NCI-H524 (cell line): ENCODE data around the gene ARHGAP10.
"Not testable (repeated sequence)": the region's sequence is repeated elsewhere in the genome, so short reads cannot be mapped to it uniquely, and the experiment has no call there.

ENCODE experiments used
- DNase-seq, 2 experiments: peaks; one replicate each; lab custom pipeline; 2025; lab: John Stamatoyannopoulos, UW

ARHGAP10 gene

DNA sequence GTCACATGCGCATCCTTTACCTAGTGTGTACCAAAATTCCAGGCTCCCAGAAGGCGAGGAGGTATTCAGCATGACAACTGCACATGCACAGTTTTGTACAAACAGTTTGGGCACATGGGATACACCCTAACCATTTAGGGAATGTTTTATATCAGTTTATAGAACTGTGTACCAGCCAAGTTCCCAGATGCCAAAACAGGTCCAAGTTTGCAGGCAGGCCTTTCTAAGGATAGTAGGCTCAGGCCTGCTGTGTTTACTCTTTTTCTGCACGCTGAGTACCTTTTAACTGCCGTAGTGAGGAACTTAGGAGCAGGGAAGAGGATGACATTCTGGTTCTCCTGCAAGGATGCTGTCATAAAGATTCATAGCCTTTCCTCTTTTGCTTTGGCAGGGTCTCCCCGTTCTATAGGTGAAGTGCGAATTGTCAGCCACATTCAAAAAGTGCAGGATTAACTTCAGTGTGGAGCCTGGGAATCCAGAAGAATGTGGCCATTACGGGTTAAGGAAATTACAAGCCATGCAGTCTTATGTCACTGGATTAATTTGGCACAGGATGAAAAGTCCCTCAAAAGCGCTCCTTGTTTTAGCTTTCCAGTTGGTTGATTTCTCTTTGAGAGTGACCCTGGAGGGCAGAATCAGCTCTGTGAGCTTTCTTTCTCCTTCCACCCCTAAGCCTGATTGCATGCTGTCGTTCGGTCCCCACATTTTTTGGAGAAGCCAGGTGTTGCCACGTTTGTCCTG is 259.8 kb downstream of the ARHGAP10 start:
- DNase-seq: no peak

DNA sequence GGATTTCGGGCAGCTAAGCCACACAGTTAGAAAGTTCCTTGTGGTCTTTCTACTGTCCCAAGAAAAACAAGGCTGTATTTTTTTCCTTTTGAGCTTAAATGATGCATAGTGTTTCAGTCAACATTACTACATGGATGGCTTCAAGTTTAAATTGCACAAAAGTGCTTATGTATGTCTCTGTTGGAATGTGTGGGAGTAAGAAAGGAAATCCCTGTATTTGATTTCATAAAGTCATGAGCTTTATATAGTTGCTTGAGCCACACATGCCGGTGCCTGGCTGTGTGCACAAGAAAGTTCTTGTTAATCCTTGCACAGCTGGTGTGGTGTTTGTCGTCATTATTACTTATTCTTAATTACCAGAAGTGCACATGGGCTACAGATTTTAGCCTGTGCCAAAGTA is 262.2 kb downstream of the ARHGAP10 start:
- DNase-seq: peak; percentile 44 to 85

DNA sequence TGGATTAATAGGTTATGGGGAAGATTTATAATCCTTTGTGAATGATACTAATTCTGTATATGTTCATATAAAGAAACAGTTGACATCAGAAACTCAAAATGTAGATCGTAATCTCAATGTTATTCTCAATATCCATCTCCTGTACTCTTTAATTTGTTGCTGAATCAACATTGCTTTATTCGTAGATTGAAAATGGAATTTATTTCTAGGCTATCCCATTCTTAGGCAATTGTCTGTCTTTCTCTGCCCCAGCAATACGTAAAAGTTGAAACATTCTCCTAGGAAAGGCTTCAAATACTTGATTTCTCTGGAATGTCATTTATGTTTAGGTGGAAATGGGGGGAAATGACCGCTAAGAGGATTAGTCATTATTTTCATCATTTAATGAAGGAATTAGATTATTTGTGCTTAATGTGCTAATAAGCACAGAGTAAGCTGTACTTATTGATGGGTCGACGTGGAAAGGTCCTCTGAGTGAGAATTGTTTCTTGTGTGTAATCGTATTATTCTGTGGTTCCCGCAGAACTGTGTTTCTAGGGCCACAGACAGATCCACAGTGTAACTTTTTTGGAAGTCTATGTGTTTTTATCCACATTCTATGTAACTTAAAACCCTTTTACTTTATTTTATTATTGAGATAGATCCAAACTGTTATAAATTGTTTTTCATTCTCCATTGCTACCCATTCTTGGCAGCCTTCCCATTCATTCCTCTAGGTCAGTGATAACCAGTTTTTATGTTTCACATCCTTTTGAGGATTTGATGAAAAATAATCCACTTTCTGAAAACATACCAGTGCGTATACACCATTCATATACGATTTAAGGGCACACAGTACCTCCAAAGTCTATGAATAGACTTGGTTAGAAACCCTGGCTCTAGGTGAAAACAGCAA is 262.9 kb downstream of the ARHGAP10 start:
- DNase-seq: peak in 1 of 2 experiments; percentile 1

DNA sequence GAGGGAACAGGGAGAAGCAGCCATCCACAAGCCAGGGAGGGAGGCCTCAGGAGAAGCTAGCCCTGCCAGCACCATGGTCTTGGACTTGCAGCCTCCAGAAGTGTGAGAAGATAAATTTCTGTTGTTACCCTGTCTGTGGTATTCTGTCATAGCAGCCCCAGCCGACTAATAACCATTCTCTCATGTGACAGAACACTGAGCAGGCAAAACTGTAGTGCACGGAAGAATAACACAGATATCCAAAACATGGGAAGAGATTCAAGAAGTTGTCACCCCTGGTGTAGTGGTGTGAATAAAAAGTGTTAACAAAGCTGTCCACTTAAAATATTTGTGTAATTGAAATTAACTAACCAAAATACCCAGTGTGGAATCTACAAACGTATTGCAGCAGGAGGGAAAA is 265.0 kb downstream of the ARHGAP10 start:
- no peak for DNase-seq

DNA sequence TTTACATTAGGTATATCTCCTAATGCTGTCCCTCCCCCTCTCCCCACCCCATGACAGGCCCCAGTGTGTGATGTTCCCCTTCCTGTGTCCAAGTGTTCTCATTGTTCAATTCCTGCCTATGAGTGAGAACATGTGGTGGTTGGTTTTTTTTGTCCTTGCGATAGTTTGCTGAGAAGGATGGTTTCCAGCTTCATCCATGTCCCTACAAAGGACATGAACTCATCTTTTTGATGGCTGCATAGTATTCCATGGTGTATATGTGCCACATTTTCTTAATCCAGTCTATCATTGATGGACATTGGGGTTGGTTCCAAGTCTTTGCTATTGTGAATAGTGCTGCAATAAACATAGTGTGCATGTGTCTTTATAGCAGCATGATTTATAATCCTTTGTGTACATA is 268.1 kb downstream of the ARHGAP10 start:
- DNase-seq: not testable (repeated sequence)

DNA sequence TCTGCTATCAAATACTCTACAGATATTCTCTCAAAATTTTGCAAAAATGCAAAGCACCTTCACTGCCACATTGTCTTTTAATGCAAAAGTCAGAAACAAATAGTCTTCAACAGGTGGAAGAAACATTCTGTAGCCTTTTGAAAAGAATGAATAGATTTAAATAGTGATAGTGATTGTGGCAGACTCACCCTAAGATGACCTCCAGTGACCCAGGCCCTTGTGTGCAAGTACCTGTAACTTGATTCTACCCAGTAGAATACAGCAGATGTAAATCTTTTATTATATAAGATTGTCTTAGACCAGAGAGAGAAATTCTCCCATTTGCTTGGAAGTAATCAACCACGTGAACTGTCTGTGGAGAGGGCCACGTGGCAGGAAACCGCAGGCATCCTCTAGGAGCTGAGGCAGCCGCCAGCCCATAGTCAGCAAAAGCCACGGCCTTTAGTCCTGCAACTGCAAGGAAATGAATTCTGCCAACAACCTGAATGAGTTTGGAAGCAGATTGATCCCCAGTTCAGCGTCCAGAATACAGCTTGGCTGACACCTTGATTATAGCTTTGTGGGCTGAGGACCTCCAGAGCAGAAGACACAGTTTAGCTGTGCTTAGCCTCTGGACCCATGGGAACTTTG is 272.5 kb downstream of the ARHGAP10 start:
- no peak for DNase-seq

DNA sequence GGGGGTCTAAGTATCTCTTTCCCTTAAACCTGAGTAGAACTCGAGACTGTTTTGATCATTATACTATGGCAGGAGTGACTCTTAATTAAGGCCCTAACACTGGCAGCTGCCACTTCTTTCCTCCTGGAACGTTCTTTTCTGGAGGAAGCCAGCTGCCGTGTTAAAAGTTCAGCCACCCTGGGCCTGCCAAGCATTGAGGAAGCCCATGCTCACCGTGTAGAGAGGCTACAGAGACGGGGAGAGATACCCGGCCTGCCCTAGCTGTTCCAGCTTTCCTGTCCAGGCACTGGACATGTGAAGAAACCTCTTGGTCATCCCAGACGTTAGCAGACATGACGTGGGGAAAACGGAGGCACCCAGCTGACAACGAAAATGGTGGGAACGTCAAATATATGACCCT is 274.1 kb downstream of the ARHGAP10 start:
- peak; percentile 43 to 72 for DNase-seq

DNA sequence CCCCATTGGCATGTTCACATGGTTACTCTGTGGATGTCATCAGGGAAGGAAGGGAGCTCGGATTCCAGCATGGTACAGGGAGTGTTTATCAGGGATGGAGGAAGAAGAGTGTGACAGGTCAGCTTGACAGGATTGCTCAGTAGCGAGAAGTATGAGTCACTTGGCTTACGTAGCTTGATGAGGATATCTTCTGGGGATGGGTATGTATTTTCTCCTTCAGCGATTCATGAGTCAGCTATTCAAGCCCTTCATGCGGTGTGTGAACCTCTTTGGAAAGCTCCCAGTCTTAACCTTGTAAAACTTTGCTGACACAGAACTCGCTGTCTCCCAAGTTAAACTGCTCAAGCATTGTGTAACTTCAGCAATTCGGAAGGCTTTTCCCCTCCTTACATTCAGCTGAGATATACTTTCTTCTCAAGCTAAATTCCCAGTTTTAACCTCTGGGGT is 275.4 kb downstream of the ARHGAP10 start:
- DNase-seq: no peak

DNA sequence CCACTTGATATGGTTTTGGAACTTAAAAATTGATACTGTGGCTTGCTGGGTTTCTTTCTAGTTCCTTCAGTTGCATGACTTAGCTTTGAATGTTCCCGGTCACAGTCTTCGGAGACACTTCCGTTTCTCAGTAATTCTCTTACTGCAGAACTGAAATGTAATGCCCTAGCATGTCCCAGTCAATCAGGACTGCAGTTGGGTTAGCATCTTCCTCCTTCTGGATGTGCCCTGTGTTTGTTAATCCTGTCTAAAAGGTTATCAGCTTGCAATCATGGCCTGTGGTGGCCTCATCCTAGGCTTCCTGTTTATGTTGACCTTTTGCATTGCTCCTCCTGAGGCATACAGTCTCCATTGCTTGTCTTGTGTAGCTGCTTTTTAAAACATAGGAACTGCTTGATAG is 275.9 kb downstream of the ARHGAP10 start:
- no peak for DNase-seq

DNA sequence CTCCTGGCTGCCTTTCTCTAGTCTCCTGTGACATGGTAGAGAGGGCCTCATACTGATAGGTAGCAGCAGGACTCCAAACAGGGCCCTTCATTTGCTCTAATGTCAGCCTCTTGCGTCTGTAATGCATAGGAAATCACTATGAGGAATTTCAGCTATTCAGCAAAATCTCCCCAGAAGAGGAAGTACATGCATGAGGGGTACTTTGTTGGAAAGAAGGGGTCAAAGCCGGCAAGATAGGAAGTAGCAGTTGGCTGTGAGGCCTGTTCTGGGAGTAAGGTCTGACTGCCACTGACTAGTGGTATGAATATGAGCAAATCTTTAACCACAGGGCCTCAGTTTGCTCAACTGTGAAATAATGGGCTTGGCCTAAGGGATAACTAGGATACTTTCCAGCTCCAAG is 283.2 kb downstream of the ARHGAP10 start:
- no peak for DNase-seq

DNA sequence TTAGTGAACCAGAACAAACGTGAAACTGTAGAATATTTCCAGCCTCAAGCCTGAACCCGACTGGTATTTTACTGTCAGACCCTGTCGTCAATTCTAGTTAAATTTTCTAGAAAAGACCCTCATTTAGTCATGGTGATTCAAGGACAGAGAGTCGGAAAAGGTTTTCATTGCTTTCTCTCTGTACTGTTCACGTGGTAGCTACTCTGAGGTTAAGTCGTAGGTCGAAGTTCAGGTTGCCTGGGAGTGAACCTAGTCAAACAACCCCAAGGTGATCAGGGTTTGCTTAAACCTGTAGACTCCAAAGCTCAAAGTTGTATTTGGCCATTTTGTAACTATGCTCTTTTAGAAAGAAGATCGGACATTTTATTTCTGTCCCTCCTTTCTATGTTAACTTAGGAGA is 283.6 kb downstream of the ARHGAP10 start:
- no peak for DNase-seq

DNA sequence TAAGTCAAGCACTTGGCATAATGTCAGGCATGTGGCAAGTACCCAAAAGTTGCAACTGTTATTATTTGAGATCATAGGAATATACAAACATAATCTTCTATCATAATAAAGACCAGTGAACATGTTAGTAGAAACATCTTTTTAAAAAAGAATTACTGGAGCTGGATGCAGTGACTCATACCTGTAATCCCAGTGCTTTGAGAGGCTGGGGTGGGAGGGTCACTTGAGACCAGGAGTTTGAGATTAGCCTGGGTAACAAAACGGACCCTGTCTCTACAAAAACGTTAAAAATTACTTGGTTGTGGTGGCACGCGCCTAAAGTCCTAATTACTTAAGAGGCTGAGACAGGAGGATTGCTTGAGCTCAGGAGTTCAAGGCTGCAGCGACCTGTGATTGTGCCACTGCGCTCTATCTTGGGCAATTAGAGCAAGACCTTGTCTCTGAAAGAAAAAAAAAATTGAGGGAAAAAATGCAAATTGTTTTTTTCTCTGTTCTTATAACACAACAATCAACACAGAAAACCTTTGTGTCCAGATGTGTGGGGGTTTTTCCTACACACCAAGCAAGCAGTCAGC is 284.3 kb downstream of the ARHGAP10 start:
- no peak for DNase-seq

DNA sequence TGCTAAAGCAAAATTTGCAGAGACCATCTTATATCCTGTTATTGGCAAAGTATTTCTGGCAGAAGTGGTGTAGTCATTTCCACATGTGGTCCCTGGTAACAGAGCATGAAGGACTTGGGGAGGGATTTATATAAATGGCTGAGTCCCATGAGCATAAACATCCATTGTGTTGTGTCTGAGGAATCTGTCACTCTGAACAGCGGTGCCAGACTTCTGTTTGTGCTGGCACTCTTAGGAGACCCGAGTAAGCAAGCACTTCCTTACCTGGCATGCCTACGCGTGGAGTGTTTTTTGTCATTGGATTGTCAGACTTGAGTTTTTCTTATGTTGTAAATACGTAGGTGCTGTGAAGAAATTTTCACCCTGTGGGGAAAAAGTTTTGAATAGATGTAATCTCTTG is 285.9 kb downstream of the ARHGAP10 start:
- no peak for DNase-seq

DNA sequence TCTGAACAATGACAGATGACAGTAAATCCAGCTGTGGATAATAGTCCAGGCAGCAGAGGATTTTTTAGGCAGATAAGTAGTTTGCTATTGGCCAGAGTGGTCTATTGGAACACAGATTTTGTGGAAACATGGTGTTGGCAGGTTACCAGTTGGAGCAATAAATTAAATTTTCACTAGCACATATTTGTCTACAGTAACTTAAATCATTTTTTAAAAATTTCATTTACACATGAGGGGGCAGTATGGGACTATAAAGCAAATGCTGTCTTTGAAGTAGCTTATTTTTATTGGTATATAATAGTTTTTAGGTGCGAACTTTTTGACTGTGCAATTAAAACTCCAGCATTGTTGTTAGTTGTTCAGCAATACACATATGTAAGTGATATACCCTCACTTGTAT is 289.8 kb downstream of the ARHGAP10 start:
- DNase-seq: no peak

DNA sequence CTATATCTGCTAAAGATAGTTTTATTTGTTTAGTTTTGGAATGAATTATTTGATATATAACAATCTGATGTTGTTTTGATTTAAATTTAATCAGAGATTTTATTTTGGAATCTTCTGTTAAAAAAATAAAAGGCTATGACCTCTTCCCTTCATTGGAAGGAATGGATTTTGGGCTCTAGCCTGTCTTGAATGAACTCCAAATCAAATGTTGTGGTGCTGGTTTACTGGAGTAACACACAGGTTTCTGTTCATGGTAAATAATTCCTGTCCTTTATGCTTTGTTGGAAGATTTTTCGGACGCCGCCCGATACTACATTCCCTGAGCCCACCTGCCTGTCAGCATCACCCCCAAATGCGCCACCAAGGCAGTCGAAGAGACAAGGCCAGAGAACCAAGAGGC is 291.1 kb downstream of the ARHGAP10 start:
- no peak for DNase-seq

DNA sequence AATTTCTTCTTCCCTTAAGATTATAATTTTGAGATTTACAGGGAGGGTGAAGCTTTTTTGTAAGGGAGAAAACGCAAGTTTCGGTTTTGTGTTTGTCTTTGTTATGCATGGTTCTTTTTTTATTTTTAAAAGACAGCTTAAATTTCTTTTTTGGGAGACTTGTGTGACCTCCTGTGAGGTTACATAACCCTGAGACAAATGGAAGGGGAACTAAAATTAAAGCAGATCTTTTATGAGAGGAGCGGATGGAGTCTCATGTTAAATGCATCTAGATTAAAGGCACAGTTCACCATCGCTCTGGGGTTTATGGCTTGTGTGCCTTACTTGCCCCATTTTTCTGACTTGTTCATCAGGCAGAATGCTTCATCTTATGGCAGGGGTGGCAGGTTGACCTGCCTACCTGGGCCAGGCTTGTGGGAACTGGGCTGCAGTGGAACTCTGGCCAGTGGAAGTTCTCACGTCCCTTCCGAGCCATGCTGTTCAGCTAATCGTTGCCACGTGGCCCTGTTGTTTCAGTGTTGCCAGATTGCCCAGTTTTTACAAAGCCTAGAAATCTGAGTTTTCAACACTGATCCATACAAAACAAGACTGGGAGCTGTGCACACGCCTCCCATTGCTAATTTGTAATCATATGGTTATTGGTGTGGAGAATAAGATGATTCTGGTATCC is 291.8 kb downstream of the ARHGAP10 start:
- no peak for DNase-seq

DNA sequence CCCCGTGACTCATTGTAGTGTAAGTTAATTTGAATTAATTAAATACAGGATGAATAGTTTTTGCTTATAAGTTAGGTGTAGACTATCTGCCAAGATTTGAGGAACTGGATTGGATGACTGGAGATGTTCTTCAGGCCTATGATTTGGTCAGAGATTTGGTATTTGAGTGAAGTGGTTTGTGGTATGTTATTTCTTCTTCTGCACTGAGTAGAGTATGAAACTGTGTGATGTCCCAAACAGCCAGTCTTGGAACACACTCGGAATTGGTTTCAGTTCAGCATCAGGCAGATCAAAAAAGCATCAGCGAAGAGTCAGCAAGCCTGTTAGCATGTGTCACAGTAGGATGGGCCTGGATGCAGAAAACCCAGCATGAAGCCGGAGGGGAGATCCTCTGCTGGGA is 294.1 kb downstream of the ARHGAP10 start:
- DNase-seq: no peak

DNA sequence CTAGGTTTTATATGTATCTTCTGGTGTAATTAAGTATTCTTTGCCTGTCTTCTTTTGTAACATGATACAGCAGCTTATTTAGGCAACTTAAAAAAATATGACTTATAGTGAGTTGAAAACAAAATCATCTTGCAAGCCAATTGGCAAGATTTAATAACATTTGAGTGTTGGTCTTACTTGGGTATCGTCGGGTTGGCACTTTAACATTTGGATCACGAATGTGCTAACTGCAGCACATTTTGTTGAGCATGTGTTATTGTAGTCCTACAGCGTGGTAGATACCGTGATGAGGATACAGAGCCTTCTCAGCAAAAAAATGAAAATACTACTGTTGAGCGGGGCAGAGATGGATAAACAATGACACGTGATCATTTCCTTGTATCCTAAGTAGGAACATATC is 295.3 kb downstream of the ARHGAP10 start:
- no peak for DNase-seq

DNA sequence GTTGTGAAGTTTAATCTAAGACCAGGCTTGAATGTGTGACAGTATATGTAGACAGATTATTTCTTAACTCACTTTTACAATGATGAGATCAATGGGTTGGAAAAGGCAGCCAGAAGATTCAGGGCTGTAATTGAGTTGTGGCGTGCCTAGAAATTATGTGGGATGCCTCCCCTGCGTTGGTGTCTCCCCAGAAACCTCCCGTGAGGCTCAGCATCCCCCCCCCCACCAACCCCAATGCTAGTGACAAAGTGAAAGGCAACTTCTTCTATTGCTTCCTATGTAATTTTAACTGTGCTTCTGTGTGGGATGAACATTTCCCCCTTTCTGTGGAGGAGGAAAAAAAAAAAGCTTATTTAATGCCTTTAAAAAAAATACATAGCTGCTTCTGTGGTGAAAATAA is 297.9 kb downstream of the ARHGAP10 start:
- DNase-seq: no peak

DNA sequence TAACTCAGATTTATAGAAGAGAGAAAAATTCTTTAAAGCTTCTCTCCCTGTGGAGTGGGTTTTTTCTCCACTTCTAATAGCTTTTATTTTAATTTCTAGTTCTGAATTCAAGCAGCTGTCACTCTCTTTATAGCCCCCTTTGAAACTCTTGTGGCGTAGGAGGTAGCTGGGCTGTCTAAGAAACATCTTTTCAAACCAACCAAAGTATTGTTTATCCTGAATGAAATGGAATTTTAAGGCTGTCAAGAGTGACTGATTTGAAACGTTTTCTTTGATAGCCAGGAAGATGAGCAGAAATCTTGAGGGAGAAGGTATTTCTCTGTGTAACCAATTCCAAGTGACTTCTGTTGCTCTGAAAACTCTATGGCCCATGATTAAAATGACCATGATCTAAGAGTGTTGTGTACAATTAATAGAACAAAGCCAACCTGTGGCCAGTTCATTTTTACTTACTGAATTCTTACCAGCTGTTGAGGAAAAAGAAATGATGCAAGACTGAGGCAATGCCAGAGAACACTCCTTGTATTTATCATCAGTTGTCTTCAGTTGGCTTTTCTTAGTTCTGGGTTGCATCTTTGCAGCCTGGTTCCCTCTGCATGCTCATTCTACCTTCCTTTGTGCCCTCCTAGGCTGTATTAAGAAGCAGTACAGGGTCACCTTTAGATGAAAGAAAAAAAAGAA is 298.4 kb downstream of the ARHGAP10 start:
- no peak for DNase-seq

DNA sequence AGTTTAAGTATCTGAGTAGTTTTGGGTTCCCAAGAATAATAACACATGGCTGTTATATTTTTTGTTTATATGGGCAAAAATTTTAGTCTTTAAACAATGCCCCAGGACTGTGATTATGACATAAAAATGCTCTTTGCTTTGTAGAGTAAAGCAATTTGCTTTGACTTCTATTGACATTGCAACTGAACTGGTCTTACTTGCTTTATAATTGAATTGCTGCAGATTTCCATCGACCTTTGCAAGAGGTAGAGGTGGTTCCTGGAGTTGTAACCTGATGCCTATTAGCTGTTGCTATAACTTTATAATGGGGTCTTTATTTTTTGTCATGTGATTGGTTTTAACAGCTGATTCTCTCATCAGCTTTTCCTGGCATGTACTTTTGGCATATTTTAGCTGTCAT is 302.9 kb downstream of the ARHGAP10 start:
- DNase-seq: no peak
